Breast epithelium (tissue), 3 donors: Measurements from ENCODE around the gene TSPAN10.

Source experiments
- POLR2A ChIP-seq: fragments of 450-650 bp; IDR thresholded peaks from one replicate; pipeline ENCODE4 v1.6.1; 2016; ENCODE audit warnings: antibody characterized with exemption, mild to moderate bottlenecking, moderate library complexity
- TF ChIP-seq, protein P1 (sequence below), 3 donors: fragments of 450-650 bp; IDR thresholded peaks; one replicate each; pipeline ENCODE4 v1.5.1; 2016 to 2017; ENCODE audit warnings: antibody characterized with exemption in 3 of 3, mild to moderate bottlenecking in 3 of 3, moderate library complexity in 3 of 3

DNA sequence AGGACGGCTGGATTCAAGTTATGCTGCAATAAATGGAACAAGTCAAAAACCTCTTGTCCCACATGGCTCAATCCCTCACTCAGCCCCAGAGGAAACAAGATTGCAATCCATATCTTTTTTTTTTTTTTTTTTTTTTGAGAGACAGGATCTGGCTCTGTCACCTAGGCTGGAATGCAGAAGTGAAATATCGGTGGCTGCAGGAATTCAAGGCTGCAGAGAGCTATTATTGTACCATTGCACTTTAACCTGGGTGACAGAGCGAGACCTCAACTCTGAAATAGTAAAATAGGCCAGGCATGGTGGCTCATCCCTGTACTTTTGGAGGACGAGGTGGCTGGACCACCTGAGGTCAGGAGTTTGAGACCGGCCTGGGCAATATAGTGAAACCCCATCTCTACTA lies 22.0 kb downstream of the TSPAN10 start:
- TF ChIP-seq, protein P1, sequence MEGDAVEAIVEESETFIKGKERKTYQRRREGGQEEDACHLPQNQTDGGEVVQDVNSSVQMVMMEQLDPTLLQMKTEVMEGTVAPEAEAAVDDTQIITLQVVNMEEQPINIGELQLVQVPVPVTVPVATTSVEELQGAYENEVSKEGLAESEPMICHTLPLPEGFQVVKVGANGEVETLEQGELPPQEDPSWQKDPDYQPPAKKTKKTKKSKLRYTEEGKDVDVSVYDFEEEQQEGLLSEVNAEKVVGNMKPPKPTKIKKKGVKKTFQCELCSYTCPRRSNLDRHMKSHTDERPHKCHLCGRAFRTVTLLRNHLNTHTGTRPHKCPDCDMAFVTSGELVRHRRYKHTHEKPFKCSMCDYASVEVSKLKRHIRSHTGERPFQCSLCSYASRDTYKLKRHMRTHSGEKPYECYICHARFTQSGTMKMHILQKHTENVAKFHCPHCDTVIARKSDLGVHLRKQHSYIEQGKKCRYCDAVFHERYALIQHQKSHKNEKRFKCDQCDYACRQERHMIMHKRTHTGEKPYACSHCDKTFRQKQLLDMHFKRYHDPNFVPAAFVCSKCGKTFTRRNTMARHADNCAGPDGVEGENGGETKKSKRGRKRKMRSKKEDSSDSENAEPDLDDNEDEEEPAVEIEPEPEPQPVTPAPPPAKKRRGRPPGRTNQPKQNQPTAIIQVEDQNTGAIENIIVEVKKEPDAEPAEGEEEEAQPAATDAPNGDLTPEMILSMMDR (IDR thresholded peaks at IDR 0.05), result no peak
- no peak for TF ChIP-seq POLR2A
